GM15510 (cell line): ENCODE results near the gene CBX5.

Experiments used
- POLR2A ChIP-seq: IDR thresholded peaks from 3 replicates; pipeline ENCODE4 v1.6.1; 2011; ENCODE audit warnings: borderline replicate concordance; ENCODE audit not compliant: insufficient read length; ENCODE audit errors: extremely low read depth

Gene CBX5

DNA sequence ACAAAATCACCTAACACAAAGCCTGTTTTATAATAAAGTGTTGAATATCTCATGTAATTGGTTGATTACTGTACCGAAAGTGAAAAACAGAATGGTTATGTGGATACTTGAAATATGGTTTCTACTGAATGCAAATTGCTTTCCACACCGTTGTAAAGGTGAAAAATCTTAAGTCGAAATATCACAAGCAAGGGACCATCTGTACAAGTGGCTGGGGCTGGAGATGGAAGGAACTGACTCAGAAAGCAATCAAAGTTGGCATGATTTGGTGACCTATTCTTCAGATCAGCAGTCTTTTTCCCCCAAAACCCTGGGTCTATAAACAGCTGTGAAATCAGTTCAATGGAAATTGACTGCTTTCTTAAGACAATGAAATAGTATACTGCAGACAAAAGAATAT, 3.6 kb downstream of the CBX5 start:
- no peak for TF ChIP-seq POLR2A

DNA sequence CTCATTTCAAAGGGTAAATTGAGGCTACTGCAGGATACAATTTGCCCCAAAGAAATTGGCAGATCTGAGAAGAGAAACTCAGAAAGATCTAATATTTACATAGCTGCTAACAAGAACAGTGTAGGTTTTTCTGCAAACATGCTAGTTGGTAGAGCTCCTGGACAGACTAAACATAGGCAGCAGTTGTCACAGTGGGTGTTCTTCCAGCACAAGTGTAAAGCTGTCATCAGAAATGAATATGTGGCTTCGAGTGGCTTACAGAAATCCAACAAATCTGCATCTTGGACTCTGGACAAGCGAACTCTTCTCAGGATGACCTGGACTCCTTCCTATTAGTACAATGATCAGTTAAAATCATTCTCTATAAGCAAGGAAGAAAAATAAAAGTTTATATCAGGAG, 5.9 kb downstream of the CBX5 start:
- no peak for TF ChIP-seq POLR2A

DNA sequence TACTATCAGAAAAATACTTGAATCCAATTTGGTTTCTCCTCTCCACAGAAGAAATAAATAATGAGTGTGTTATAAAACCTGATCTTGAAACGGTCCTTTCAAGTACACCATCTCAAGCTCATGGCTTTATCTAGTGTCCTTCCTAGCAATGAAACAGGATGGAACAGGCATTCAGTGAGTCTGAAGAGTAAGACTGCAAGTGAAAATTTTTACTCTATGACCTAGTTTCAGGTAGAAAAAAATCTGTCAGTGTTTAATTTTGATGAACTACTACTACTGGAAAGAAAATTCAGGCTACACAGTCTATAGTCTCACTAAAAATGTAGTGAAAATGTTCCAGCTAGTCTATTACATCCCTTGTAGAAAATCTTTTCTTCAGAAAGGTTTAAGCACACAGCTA, 7.7 kb downstream of the CBX5 start:
- TF ChIP-seq POLR2A: no peak

DNA sequence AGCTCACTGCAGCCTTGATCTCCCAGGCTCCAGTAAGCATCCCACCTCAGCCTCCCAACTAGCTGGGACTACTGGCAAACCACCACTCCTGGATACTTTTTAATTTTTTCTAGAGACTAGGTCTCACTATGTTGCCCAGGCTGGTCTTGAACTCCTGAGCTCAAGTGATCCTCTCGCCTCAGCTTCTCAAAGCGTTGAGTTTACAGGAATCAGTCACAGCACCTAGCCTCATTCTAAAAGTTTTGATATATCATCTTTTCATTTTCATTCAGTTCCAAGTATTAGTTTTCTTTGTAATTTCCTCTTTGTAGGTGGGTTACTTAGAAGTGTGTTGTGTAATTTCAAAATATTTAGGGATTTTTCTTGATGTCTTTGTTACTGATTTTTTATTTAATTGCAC, 9.6 kb downstream of the CBX5 start:
- no peak for TF ChIP-seq POLR2A

DNA sequence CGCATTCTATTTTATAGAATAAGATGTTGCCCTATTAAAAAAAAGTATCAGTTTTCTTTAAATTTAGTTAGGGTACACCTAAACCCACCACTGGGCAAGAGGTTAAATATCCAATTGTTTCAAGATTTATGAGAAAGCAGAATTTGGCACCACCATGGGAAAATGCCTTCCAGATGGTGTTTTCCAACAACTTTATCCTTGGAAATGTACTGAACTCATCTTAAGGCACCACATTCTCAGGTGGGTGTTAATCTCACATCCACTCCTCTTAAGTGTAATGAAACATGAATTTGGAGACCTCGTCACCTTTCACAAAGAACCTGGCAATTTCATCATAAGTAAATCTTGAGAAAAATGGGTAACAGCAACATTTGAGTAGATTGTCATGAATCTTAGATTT, 13.1 kb downstream of the CBX5 start:
- TF ChIP-seq POLR2A: no peak

DNA sequence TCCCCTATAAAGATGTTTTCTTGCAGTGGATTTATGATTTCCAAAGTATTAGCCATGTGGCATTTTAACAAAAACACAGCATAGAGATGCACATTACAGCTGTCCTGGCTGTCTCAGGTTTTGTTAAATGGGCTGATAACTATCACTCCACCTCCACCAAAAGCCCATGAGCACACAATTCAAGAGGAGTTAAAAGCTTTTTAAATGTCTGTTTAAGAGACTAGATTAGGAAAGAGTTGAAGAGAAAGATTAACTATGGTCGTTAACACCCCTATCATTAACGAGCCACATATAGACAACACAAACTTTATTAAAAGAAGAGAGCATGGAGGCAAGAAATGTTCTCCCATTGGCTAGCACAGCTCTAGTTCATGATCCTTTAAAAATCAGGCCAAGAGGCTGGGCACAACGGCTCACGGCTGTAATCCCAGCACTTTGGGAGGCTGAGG, 14.5 kb downstream of the CBX5 start:
- TF ChIP-seq POLR2A: no peak

DNA sequence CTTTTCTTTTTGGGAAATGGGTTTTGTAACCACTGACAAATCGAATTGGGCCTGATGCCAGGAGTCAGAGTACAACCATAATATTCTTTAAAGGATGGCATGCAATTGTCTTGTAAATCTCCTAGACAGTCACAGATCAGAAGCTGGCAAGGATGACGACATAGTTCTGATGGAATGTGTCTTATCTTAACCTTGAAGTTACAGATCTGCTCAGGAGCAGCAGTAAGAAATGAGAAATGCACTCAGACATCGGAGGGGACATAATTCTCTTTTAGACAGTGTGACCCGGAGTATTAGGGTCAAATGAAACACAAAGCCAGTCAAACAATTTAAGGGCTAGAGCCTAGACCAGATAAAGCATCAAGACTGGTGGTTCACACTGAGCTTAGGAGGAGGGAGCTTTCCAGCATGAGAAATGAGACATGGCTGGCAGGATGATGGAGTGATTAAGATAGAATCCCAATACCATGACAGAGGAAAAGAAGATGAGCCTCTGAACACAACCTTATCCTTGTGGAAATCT, 17.5 kb downstream of the CBX5 start:
- no peak for TF ChIP-seq POLR2A

DNA sequence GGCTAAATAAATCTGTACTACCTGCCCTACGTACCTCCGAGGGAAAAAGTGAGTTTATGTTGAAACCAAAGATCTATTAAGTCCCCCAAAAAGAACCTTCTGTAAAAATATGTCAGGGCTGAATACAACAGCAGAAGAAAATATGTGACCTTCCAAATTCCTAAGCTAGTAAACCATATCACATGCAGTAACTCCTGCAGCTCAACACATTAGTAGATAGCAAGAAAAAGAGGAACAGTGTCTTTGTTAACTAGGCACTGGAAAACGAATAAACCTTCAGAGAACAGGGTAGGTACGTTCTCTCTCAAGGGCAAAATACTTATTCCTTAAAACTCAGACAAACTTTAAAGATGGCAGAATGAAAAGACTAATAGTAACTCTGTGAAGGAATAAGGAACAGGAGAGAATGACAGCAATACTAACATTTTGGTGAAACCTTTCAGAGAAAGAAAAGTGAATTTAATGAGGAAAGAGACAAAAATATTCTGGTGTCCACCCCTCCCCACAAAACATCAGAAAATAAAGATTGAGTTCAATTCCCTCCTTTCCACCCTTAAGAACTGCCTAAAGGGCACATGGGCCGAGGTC, 18.0 kb downstream of the CBX5 start:
- TF ChIP-seq POLR2A: no peak

DNA sequence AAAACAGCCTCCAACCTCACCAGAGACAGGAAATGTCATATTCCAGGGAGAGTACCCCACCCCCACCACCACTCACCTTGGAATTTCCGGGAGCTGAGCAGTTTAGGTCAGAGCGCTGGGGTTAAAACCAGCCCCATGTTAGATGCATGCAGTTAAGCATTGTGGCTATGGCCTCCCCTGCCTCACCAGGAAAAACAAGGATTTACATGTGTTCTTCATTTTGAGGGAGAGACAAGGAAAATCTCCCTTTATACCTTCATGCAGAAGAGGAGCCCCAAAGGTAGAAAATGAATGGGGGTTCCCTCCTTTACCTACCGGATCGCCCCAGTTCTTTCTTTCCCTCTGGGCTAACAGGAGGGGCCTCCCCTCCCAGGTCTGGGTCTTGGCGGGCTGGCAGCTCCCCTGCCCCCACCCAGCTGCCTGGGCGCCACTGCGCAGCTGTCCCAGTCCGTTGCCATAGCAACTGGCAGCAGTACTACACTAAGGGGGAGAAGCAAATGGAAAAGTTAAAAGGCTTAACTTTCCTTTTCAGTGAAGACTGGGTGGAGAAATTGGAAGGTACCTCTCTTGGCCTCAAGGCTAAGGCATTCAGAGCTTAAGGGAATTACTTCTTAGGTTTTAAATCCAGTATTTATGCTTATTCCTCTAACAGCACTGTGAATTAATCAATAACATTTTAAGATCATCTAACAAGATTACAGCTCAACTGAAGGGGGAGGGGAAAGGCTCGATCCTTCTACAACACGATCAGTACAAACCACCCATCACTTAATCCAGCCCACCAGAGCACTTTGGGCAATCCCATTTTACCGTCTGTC, 20.5 kb downstream of the CBX5 start:
- TF ChIP-seq POLR2A: no peak

DNA sequence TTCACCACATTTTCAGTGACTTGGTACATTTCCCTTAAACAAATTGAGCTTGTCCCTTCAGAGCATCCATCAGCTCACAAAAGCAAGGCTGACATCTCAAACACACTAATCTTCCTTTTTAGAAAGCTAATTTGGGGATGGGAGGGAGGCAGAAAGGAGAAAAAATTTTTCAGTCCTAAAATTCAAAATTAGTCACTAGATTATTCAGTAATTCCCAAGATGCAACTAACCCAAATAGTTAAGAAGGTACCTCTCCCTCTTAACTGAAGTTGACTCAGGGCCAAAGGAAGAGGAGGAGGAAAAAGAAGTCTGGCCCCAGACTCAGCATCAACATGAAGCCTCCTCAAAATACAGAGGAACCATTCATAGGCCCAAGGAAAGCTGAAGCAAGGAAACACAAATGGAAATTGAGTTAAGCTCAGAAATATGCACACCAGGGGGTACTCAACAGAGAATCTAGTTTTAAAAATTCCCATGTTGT, 21.7 kb downstream of the CBX5 start:
- TF ChIP-seq POLR2A: no peak

DNA sequence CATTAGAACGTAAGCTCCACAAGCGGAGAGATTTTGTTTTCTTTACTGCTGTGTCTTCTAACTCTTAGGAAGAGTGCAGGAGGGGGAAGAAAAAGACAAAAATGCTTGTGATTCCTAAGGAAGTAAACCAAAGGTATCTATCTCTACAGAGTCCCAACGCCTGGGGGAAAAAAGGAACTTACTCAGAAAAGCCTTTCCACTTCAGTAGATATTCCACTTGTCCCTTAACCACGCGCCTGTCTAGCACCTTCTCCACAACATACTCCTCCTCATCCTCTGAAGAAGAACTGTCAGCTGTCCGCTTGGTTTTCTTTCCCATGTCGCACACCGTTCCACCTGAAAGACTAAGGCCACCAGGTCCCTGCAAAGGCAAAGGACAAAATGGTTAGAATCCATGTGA, 22.6 kb downstream of the CBX5 start:
- TF ChIP-seq POLR2A: no peak

DNA sequence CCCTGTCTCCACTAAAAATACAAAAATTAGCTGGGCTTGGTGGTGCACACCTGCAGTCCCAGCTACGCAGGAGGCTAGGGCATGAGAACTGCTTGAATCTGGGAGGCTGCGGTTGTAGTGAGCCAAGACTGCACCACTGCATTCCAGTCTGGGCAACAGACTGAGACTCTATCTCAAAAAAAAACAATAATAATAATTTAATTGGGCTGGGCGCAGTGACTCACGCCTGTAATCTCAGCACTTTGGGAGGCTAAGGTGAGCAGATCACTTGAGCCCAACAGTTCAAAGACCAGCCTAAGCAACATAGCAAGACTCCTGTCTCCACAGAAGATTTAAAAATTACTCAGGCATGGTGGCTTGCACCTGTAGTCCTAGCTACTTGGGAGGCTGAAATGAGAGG, 26.7 kb downstream of the CBX5 start:
- no peak for TF ChIP-seq POLR2A

DNA sequence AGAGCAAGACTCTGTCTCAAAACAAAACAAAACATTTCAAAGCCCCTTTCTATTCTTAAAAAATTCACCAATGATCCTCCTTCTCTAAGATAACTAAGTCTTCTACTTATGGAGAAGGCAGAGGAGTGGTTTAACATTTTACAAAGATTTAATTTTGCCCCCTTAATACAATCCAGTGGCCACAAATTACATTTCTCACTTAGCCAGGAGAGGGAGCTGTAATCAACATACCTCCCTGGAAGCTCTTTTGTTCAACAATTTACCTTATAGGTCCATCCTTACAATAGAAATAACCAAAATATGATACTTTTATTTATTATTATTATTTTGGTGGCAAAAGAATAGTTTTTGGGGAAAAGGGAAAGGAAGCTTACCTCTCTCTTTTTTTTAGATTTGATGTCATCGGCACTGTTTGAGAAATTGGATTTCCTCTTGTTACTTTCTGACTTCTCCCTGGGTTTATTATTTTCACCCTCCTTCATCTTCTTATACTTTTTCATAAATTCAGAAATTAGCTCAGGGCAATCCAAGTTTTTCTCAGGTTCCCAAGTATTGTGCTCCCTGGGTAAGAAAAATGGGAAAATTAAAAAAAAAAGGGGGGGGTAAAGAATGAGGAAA, 28.1 kb downstream of the CBX5 start:
- no peak for TF ChIP-seq POLR2A

DNA sequence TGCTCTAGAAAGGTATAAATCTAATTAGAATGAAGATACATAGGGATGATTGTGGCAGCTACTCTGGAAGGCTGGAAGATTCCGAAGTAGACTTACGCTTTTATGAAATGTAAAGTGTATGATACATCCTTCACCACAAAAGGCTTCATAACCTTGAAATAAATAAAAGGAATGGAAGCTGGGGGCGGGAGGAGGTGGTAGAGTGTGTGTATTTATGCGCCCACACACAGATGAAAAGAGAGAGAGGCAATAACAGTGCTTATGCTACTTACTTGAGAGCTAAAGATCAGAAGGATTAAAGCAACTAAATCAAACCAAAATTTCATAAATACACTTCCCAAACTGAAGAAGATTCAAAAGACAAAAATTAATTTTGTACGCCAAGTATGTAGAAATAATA, 30.4 kb downstream of the CBX5 start:
- no peak for TF ChIP-seq POLR2A

DNA sequence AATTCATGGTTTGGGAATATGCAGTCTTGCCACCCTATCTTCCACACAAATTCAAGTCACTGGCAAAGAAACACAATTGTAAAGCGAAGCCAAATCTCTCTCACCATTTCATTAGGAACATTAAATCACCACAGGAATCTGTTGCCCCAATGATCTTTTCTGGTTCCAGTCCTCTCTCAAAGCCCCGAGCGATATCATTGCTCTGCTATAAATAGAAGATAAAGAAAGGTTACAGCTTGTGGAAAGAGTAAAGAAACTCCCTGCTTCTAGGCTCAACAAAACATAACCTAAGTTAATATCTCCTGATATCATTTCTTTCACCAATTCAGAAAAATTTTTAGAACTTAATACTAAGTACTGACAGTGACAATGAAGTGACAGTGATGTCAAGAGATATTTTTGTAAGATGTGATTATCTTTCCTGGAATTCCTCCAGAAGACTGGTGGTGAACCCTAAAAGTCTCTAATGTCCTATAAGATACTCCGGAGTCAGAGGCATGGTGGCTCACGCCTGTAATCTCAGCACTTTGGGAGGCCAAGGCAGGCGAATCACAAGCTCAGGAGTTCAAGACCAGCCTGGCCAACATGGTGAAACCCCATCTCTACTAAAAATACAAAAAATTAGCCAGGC, 33.8 kb downstream of the CBX5 start:
- no peak for TF ChIP-seq POLR2A
